ENCODE measurements around the gene KCNQ1. TPM values are rescaled to one million over a fixed set of nuclear protein-coding genes. Genes with fewer than 3 reads are reported as not detected.

The KCNQ1 gene
- total and polyA plus RNA-seq, 7 donors, result 0.48 to 3.1 (median 1.1) TPM

DNA sequence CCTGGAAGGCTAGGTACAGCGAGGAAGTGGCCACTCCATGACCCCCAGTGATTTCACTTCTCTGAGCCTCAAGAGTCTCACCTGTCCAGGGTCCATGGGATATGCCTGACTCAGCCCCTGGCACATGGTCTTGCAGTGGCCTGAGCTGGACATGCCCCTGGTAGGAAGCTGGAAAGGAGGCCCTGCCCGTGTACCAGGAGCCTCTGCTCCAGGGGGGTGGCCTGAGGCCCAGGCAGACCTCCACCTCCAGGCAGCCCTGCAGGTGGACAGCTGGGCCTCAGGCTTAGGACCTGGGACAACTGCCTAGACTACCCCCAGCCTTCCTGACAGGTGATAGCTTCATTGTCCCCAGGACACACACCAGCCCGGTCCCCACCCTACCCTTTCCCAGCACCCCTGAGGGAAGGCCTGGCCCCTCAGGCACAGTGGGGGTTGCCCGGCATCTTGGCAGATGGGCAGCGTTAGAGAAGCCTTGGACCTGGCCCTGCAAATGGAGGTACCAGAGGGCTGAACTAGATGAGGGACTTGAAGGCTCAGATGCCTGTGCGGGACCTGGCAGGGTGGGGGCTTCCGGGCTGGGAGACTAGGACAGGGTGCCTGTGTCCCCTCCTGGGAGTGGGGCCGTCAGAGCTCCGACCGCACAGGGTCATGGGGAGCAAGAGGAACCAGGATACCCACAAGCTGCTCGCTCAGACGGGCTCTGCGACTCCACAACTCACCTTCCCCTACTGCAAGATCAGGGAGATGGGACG, 387.1 kb downstream of the KCNQ1 start:
- Histone ChIP-seq H3K27me3 (ENCODE audit: insufficient read depth in 3 of 3, low read length in 2 of 3) (no peaks in the 10 kb centered on the region), H3K4me3 (no peak overlapping the region), H3K4me1 (peaks cover under 1% of the 10 kb centered on the region), H3K27ac (no peak overlapping the region), H3K36me3 (ENCODE audit: insufficient read depth in 1 of 2, low read depth in 1 of 2) (no peaks in the 10 kb centered on the region), H3K9me3 (no peaks in the 10 kb centered on the region)
- intact Hi-C loops (cut with DNase I), result loop anchor here in 1 of 2 donors (5.0 kb wide), 1 partner anchor 50 kb away; no protein-coding TSS in a partner anchor
- WGBS, 3 donors, result 91 to 95% (median 94%) methylated on average over 11 to 14 of the region's 14 CpGs
- peak; percentile 7 to 28 for DNase-seq
- TF ChIP-seq, protein P1, sequence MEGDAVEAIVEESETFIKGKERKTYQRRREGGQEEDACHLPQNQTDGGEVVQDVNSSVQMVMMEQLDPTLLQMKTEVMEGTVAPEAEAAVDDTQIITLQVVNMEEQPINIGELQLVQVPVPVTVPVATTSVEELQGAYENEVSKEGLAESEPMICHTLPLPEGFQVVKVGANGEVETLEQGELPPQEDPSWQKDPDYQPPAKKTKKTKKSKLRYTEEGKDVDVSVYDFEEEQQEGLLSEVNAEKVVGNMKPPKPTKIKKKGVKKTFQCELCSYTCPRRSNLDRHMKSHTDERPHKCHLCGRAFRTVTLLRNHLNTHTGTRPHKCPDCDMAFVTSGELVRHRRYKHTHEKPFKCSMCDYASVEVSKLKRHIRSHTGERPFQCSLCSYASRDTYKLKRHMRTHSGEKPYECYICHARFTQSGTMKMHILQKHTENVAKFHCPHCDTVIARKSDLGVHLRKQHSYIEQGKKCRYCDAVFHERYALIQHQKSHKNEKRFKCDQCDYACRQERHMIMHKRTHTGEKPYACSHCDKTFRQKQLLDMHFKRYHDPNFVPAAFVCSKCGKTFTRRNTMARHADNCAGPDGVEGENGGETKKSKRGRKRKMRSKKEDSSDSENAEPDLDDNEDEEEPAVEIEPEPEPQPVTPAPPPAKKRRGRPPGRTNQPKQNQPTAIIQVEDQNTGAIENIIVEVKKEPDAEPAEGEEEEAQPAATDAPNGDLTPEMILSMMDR (IDR thresholded peaks at IDR 0.05), result no peak
- ATAC-seq, result no peak

DNA sequence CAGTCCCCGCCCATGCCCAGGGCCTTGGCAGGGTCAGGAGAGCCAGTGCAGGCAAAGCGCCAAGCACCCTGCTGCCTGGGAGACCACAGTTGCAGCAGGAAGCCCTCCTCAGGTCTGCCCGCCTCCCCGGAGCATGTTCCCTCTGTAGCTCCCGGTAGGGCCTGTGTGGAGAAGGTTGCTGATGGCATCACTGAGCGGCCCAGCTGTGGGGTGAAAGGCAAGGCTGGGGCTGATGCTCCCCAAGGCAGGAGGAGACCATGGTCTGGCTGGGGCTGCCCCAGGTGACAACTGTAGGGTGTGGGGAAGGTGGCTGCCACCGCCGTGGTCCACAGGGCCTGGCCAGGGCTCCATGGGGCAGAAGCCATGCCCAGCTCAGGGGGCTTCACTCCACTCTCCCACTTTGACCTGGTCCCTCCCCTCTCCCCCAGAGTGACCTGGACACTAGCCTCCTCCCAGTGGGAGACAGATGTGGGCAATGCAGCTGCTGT, 387.8 kb downstream of the KCNQ1 start:
- no peak overlapping the region for H3K27ac ChIP-seq
- peak; percentile 6 to 44 for DNase-seq
- intact Hi-C loops (cut with DNase I), result loop anchor here in 1 of 2 donors (5.0 kb wide), 1 partner anchor 50 kb away; no protein-coding TSS in a partner anchor
- TF ChIP-seq, protein P1 (IDR thresholded peaks at IDR 0.05), result no peak
- no peaks in the 10 kb centered on the region for H3K9me3 ChIP-seq
- no peaks in the 10 kb centered on the region for H3K36me3 ChIP-seq (ENCODE audit: insufficient read depth in 1 of 2, low read depth in 1 of 2)
- H3K27me3 ChIP-seq (ENCODE audit: insufficient read depth in 3 of 3, low read length in 2 of 3), result no peaks in the 10 kb centered on the region
- 68 to 75% (median 73%) methylated on average over 8 of the region's 8 CpGs for WGBS, 3 donors
- ATAC-seq, result no peak
- no peak overlapping the region for H3K4me3 ChIP-seq
- no peaks in the 10 kb centered on the region for H3K4me1 ChIP-seq

DNA sequence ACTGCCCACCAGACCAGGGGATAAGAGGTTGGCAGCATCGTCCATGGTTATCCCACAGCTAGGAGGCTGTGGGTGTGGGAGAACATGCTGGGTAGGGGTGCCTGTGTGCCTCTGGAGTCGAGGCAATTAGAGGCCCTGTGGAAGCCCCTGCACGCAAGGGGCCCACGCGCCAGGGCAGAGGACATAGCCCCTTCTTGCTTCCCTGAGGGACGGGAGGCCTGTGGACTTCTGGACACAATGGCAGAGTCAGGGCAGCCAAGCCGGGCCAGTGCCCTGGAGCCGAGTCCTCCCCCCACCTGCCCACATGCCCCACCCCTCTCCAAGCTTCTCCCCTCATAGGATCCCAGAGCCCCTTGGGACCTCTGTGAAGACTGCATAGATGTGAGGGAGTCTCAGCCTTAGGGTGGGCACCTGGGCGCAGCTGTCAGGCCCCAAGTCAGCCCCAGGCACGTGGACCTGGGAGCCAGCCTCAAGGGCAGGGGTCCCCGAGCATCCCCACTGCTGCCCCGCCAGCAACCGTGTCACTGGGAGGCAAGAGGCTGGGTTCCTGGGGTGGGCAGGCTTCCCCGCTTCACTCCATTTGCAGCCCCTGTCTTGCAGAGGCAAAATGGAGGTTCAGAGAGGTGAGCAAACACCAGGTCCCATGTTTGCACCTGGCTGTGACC, 388.4 kb downstream of the KCNQ1 start:
- Histone ChIP-seq H3K36me3 (ENCODE audit: insufficient read depth in 1 of 2, low read depth in 1 of 2) (no peaks in the 10 kb centered on the region), H3K27ac (no peak overlapping the region), H3K9me3 (no peaks in the 10 kb centered on the region), H3K4me3 (no peak overlapping the region), H3K4me1 (no peaks in the 10 kb centered on the region), H3K27me3 (ENCODE audit: insufficient read depth in 3 of 3, low read length in 2 of 3) (no peaks in the 10 kb centered on the region)
- ATAC-seq, result no peak
- 83 to 87% (median 83%) methylated on average over 14 of the region's 14 CpGs for WGBS, 3 donors
- TF ChIP-seq, protein P1 (IDR thresholded peaks at IDR 0.05), result no peak
- intact Hi-C loops (cut with DNase I), result loop anchor here in 1 of 2 donors (5.0 kb wide), 1 partner anchor 51 kb away; no protein-coding TSS in a partner anchor
- peak; percentile 4 to 39 for DNase-seq

DNA sequence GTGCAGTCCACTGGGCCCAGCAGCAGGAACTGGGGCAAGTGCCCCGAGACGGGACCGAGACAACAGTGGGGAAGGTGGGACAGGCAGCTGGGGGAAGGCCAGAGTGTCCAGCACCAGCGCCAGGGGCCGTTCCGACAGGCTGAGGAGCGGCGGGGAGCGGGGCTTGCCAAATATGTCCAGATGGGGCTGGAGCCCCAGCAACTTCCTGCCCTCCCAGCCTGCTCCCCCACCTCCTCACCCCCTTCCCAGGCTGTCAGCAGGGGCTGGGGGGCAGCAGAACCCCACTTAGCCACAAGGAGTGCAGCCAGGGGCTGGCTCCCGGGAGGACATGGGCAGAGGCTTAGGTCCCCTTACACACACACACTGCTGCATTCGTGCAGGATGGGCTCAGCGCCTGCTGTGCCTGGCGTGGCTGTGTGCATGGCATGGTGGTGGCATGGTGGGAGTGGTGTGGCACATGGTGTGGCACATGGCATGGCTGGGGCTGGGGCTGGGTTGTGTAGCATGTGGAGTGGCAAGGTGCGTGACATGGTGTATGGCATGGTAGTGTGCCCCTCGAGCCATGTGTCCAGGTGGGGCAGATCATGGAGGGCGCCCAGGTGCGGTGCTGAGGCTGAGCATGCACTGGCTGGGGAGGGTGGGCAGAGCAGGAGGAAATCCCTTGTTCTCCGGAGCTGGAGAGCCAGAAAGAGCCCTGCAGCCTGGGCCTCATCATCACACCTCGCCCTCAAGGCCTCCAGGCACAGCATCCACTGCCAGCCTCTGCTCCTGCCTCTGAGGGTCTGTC, 389.1 kb downstream of the KCNQ1 start:
- DNase-seq (peak; percentile 9 to 47), ATAC-seq (no peak)
- Histone ChIP-seq H3K4me1 (no peaks in the 10 kb centered on the region), H3K27ac (no peak overlapping the region), H3K27me3 (ENCODE audit: insufficient read depth in 3 of 3, low read length in 2 of 3) (no peaks in the 10 kb centered on the region), H3K9me3 (no peaks in the 10 kb centered on the region), H3K4me3 (no peak overlapping the region), H3K36me3 (ENCODE audit: insufficient read depth in 1 of 2, low read depth in 1 of 2) (no peaks in the 10 kb centered on the region)
- intact Hi-C loops (cut with DNase I), result loop anchor here in 1 of 2 donors (5.0 kb wide), 1 partner anchor 52 kb away; no protein-coding TSS in a partner anchor
- 84 to 90% (median 87%) methylated on average over 15 to 19 of the region's 19 CpGs for WGBS, 3 donors
- TF ChIP-seq, protein P1 (IDR thresholded peaks at IDR 0.05), result no peak

All from psoas muscle (tissue), 8 donors.